ENCODE data around the gene TIGD1.
A peak's percentile ranks its signal among the peaks of the same experiment; 100 is the strongest.

The TIGD1 gene

DNA sequence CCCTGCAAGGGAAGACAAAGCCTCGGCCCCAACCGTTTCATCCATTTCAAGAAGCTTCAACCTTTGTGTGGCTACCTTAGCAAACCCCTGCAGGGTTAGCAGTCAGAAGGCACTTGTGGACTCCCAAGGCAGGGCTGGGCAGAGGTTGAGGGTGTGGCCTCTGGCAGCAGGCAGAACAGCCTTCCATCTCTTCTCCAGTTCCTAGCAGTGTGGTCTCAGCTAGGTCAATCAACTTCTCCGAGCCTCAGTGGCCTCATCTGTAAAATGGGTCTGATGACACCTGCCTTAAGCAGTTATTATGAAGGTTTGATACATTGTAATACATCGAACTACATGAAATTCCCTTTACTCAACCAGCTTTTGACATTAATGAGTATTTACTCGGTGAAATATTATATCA, 37.0 kb downstream of the TIGD1 start:
- TF ChIP-seq GATA2 (IDR thresholded peaks at IDR 0.05; ENCODE audit: low read depth, low read length): no peak
- TF ChIP-seq GATA3 (IDR thresholded peaks at IDR 0.05; ENCODE audit: low read depth, low read length): no peak

DNA sequence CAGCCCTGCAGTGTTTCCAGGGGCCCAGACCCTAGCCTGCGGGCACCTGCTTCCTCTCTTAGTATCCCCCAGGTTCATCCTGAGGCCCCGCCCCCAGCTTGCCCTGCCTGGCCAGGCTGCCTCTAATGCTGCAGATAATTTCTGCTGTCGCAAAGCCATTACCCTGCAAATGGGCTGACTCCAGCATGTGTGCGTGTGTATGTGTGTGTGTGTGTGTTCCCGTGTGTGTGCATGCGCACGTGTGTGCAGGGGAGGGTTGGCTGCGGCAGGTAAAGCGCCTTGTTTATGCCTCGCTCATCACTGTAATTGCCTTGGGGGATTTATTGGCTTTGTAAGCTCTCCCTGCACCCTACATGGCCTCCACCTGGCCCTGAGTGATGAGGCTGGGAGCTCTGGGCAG, 37.8 kb downstream of the TIGD1 start:
- TF ChIP-seq GATA3 (IDR thresholded peaks at IDR 0.05; ENCODE audit: low read depth, low read length) (no peak), GATA2 (IDR thresholded peaks at IDR 0.05; ENCODE audit: low read depth, low read length) (no peak)

DNA sequence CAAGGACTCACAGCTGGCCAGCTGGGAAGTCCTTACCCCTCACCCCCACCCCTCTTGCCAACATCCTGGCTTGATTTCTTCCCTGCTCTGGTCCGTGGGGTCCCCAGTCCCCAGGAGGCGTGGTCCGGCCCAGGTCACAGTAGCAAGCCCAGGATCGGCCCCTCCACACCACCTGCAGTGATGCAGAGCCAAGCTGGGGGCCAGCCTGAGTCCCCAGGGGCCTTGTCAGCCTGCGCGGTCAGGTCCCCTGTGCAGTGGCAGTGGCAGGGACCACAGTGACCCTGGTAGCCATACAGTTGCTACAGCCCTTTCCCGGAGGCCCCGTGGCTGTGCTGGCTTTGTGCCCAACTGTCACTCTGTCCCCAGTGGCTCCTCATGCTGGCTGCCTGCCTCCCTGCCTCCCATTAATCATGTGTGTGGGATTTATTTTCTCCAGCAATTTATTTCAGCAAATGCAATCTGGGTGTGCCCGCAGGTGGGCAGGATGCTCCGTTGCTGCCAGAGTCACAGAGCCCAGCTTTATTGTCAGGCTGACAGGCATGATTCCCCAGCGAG, 38.9 kb downstream of the TIGD1 start:
- TF ChIP-seq GATA2 (IDR thresholded peaks at IDR 0.05; ENCODE audit: low read depth, low read length) (no peak), GATA3 (IDR thresholded peaks at IDR 0.05; ENCODE audit: low read depth, low read length) (no peak)

DNA sequence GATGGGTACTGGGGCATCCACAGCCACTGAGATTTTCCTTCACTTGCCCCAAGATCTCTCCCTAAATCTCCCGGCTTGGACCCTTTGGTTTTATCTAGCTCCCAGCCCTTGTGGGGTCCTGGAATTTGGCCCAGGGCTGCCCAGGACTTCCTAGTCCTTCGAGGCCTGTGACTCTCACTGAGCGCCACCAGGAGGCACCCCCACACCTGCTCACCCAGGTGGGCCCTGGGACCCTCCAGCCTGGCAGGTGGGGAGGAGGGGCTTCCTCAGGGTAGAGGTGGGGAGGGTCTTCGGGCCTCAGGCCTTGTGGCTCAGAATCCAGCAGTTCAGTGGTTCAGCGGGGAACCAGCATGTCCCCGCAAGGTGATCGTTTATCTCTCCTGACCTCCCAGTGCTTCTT, 42.1 kb downstream of the TIGD1 start:
- TF ChIP-seq GATA3 (IDR thresholded peaks at IDR 0.05; ENCODE audit: low read depth, low read length) (no peak), GATA2 (IDR thresholded peaks at IDR 0.05; ENCODE audit: low read depth, low read length) (no peak)

DNA sequence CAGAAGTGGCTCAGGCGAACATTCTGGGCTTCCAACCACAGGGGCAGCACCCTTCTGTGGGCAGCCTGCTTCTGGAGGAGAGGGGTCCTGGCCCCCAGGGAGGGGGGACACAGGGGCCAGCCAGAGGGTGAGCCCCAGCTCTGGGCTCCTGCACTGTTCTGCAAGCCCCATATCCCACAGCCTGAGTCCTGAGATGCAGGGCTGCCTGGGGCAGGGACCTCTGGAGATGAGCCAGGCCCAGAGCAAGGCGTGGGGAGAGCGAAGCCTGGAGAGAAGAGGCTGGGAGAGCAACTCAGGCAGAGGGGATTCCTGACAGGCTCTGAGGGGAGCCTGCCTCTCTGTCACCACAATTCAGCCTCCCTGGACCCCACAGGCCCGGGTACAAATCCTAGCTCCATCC, 43.6 kb downstream of the TIGD1 start:
- TF ChIP-seq GATA2 (IDR thresholded peaks at IDR 0.05; ENCODE audit: low read depth, low read length): no peak
- no peak for TF ChIP-seq GATA3 (IDR thresholded peaks at IDR 0.05; ENCODE audit: low read depth, low read length)

DNA sequence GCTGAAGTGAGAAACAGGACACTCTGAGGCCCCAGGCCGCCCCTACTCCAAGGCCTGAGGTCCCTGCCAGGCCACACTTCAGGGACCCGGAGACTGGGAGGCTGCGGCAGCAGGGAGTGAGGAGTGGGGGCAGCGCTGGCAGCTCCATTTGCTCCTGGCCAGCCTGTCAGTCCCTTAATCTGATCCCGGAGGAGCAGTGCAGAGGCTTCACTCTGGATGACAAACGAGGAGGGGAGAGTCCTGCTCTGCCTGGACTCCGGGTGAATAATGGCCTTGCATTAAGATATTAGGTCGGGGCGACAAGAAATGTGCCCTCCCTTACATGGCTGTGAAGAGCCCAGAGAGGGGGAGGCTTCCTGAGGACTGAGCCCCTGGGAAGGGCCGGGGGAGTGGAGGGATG, 44.5 kb downstream of the TIGD1 start:
- TF ChIP-seq GATA3 (IDR thresholded peaks at IDR 0.05; ENCODE audit: low read depth, low read length): no peak
- TF ChIP-seq GATA2 (IDR thresholded peaks at IDR 0.05; ENCODE audit: low read depth, low read length): peak; percentile 74

DNA sequence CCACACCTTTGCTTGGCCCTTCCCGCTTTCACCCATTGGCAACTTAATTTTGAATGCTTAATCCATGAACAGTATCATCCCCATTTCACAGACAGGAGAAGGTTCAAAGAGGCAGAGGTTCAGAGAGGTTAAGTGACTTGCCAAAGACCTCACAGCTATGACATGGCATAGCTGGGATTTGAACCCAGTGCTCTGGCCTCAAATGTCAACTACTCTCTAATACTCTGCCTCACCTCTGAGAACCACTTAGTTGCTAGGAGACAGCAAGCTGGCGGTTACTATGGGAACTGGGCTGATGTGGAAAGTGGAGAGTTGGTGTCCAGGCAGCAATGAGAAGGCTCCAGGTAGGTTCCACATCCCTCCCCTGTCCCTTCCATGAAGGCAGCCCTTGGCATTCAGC, 45.9 kb downstream of the TIGD1 start:
- TF ChIP-seq GATA3 (IDR thresholded peaks at IDR 0.05; ENCODE audit: low read depth, low read length) (no peak), GATA2 (IDR thresholded peaks at IDR 0.05; ENCODE audit: low read depth, low read length) (no peak)

DNA sequence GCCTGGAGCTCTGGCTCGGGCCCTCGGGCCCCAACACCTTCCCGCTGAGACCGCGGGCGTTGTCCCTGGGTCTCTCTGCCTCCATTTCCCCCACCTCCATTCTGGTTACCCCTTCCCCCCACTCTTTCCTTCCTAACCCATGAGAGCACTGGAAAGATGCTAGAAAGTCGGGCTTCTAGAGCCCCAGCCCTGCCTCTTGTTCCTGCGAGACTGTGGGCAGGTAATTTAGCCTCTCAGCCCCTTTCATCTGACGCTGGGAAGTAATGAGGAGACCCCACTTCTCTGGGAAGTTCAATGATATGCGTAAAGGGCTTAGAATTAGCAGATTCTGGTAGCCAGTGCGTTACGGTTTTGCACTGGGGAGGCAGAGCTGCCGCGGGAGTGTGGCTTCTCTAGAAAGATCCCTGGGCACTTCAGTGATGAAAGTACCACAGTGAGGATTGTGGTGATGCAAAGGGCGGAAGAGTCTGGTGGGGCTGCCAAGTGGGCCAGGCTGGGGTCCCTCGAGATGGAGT, 46.5 kb downstream of the TIGD1 start:
- TF ChIP-seq GATA2 (IDR thresholded peaks at IDR 0.05; ENCODE audit: low read depth, low read length) (no peak), GATA3 (IDR thresholded peaks at IDR 0.05; ENCODE audit: low read depth, low read length) (no peak)

DNA sequence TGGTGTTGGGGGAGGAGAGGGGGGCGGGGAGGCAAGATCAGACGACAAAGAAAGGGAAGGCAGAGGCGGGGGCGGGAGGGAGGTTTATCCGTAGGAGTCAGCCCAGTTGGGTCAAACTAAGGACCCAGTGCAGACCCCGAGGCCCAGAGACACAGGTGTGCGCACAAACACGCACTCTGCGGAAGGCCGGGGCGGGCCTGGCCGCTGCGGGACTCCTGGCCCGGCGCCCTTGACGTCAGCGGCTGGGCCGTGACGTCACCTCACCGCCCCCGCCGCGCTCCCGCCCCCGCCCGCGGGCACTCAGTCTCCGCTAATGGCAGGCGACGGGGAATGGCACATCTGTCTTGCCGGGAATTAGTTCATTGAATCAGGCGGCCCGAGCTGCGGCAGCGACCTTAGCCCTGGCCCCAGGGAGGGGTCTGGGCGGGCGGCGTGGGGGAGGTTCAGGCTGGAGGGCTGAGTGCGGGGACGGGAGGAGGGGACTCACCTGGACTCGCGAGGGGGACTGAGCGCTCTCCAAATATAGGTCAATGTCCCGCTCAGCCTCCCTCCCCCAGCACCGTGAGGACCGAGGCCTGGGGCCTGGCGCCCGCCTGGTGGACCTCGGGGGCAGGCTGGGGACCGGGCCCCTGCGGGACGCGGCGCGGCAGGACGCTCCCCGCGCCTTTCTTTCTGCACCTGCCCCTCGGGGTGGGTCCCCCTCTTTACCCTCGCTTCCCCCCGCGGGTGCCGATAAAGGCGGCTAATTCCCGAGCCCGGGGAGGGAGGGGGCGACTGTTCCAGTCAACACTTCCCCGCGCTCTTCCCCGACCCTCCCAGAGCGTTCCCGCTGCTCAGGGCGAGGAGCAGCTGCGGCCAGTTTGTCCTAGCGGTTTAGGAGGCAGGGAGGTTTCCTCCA, 47.2 kb downstream of the TIGD1 start:
- no peak for TF ChIP-seq GATA2 (IDR thresholded peaks at IDR 0.05; ENCODE audit: low read depth, low read length)
- no peak for TF ChIP-seq GATA3 (IDR thresholded peaks at IDR 0.05; ENCODE audit: low read depth, low read length)

DNA sequence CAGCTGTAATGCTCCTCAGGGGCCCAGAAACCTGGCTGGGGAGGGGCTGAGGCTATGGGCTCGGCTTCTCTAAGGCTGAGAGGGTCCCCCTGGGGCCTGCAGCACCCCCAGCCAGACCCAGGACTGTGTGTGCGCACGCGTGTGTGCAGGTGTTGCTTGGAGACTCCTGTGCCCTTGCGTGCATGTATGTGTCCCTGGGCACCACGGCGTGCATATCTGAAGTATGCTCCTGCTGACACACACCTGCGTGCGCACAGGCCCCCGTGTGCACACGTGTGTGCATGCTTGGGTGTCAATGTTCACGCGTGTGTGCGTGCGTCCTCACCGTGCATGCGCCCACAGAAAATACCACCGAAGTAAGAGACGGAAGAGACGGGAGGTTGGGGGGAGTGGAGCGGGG, 47.8 kb downstream of the TIGD1 start:
- TF ChIP-seq GATA2 (IDR thresholded peaks at IDR 0.05; ENCODE audit: low read depth, low read length) (no peak), GATA3 (IDR thresholded peaks at IDR 0.05; ENCODE audit: low read depth, low read length) (no peak)

DNA sequence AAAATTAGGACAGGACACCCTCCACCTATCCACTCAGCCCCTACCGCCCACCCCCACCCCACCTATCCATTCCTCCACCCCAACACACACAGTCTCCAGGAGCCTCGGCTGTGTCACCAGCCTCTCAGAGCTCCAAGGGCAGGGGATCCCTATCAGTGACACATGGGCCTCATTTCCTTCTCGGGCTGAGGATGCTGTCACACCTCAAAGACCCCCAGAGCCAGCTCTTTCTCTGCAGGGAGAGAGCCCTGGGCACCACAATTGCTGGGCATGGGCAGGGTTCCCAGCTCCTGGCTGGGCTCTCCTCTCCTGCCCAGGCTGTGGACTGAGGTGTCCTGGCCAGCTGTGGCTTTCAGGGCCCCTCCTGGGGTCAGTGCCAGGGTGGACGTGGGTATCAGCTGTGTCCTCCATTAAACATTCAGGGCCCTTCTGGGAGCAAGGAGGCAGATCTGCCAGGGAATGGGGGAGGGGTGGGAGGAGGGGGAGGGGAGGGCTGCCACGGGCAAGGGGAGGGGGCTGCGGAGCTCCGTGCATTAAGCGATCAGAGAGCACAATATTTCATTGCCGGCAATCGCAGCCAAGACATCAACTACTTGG, 48.5 kb downstream of the TIGD1 start:
- no peak for TF ChIP-seq GATA3 (IDR thresholded peaks at IDR 0.05; ENCODE audit: low read depth, low read length)

DNA sequence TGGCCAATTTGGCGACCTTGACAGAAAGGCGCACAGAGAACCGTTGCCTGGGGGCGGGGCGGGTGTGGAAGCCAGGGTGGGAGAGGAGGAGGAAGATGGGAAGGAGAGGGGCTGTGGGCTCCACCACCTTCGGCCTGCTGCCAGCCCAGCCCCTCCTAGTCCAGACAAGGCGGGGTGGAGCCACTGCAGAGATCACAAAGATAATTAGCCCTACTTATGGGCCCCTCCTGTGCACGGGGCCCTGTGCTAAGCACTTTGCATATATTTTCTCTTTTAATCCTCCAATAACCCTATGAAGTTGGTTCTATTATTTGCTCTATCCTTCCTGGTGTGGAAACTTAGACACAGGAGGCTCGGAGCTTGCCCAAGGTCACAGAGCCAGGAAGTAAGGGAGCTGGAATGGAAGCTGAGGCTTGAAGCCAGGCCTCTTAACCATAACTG, 49.0 kb downstream of the TIGD1 start:
- TF ChIP-seq GATA3 (IDR thresholded peaks at IDR 0.05; ENCODE audit: low read depth, low read length) (no peak), GATA2 (IDR thresholded peaks at IDR 0.05; ENCODE audit: low read depth, low read length) (peak; percentile 59)

DNA sequence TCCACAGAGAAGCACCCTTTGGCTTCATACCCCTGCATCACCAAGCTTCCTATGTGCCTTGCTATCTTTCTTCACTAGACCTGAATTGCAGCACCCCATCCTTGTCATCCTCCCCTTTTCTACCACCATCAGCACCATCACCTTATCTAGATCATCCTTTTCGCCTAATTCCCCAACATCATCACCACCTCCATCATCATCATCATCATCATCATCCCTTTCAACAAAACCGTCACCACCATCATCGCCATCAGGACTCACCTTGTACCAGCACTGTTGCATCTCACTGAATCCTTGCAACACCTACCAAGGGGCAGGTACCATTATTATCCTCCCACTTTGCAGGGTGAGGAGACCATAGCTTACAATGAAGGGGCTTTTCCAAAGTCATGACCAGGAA, 51.9 kb downstream of the TIGD1 start:
- TF ChIP-seq GATA2 (IDR thresholded peaks at IDR 0.05; ENCODE audit: low read depth, low read length): no peak
- TF ChIP-seq GATA3 (IDR thresholded peaks at IDR 0.05; ENCODE audit: low read depth, low read length): no peak
